Epithelial cell of umbilical artery (primary cell): ENCODE results near the gene RPS18. TPM values are rescaled to one million over a fixed set of nuclear protein-coding genes. Genes with fewer than 3 reads are reported as not detected.

Experiments
- total RNA-seq: library from RNA; depleted of rRNA; stranded (reverse); fragments of >200 nt; gene quantifications from 2 replicates; pipeline ENCODE4 v1.2.3, GENCODE V29; 2014

RPS18 gene
- 2,997 and 4,260 TPM in 2 replicates for total RNA-seq

DNA sequence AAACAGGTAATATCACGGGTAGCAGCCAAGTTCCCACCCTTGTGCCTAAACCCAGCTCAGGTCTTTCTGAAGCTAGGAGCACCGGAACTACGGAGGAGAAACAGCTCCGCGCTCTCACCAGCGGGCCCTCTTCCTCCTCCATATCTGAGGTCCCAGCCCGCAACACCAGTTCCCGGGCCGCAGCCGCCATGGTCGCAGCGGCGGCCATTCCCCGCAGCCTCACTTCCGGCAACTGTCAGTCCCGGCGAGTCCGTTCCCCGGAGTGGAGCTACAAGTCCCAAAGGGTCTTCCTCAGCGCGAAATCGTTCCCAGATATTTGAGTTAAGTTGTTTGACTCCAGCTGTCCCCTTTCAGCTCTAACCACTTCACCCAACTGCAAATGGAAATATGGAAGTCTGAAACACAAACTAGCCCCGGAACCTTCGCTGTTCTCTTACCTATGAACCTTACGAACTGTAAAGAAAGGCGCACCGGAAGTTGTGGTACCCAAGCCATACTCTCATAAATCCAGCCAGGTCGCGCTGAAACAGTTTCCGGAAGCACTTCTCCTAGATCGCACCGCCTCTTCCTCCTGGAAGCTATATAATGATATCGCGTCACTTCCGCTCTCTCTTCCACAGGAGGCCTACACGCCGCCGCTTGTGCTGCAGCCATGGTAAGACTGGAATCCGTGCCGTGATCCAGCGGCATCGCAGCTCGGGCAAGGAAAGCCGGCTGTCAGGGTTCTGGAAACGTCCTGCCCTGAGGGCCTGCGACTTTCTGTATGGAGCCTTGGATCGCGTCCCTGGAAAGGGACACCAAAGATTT, at the start of gene RPS18, which contains the start of gene VPS52:
TSS of gene RPS18 (plus strand) at position 608 of the 807 bp plus-strand sequence. CDS start at position 653, 45 bp downstream.
TSS of gene VPS52 (minus strand) at position 409 of the 807 bp plus-strand sequence. CDS start at position 208, 201 bp downstream.

GRCh38 chr6:33276864-33277662, 5.2 kb downstream of the RPS18 start, which contains the start of gene B3GALT4:
Gene B3GALT4 (plus strand): TSS chr6:33277123. CDS start chr6:33277420, 297 bp downstream.

GRCh38 chr6:33288921-33289783, 17.3 kb downstream of the RPS18 start, which contains the start of the genes PFDN6 and WDR46:
Gene PFDN6 (plus strand): TSS chr6:33289601. CDS start chr6:33289857, 256 bp downstream.
Gene WDR46 (minus strand): TSS chr6:33289239. CDS start chr6:33289170, 69 bp downstream.

DNA sequence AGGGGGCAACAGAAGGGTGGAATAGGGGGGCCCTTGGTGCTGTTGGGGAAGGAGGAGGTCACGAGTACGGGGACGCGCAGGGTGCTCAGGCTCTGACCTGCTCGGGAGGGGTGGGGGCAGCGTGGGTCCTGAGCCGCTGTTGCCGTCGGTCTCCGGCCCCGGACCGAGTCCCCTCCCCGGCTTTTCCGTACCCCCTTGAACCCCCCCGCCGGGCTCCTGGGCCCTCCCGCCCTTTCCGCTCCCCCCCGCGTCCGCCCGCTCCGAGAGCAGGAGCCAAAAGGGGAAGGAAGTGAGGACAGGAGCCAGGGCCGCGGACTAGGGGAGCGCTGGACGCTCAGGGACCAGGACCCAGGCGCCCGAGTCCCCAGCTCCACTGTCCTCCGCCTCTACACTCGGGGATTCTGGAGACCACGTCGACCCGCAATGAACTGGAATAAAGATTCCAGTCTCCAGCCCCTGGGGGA, 26.9 kb downstream of the RPS18 start, which contains the start of gene RGL2:
TSS of gene RGL2 (minus strand) at position 170 of the 464 bp plus-strand sequence. CDS start 332 bp downstream, outside the sequence.

DNA sequence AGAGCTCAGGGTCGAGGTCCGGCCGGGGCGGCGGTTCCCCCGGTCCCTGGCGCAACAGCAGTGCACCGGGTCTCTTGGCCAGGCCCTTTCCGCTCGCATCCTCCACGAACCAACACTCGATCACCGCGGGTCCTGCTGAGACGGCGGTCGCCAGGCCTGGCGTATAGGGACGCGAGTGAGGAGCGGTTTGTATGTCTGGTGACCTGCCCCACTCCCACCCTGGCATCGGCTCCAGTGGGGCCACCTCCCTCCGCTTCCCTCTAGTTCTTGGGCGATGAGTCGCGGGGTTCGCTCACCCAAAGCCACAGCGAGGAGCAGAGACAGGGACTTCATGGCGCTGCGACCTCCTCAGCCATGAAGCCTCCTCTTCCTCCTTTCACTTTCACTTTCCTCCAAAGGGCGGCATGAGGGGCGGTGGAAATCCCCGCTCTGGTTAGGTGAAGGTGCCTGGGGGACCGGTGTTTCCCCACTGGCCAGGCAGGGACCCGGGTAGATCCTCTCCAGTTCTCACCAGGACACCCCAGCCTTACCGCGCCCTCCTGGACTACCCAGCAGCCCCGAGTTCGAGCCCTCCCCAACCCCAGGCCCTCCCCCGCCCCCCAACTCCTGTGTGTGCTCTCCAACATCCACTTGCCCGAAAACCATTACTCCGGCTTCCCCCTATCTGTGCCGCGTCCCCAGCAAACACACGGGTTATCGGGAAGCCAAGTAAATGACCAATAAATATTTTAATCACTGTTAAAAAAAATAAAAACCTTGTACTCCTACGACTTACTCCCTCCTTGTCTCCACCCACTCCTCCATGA, 42.0 kb downstream of the RPS18 start, which contains the start of gene TAPBP:
TSS of gene TAPBP (minus strand) at position 370 of the 806 bp plus-strand sequence. CDS start at position 333, 37 bp downstream.

DNA sequence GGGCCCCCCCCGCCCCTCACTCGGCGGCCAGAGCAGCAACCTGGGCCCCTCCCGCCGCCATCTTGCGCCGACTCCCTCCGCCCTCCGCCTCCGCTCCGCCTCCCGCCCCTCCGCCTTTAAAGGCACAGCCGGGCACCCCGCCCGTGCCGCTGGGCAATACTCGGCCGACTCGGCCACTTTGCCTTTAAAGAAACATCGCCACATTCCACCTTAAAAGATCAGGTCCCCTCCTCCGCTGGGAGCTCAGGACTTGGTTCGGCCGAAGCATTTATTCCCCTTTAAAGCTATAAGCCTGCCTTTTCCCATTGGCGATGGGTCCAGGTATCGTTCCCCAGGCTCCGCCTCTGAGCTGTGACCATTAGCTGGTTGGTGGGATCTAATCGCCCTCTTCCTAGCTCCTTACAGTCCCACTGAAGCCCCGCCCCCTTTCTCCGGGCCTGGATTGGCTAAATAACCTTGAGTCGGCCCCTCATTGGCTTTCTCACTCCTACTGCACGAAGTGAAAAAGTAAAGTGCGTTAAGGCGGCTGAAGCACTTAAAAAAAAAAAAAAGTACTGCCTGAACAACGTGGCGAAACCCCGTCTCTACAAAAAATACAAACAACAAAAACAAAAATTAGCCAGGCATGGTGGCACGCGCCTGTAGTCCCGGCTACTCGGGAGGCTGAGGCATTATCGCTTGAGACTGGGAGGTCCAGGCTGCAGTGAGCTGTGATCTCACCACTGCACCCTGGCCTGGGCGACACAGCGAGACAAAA, 46.0 kb downstream of the RPS18 start, which contains the start of gene ZBTB22:
TSS of gene ZBTB22 (minus strand) at position 76 of the 757 bp plus-strand sequence. CDS start 828 bp downstream, outside the sequence.

Other genes starting within 250 kb of the RPS18 start
- 0.65 and 3.6 TPM in 2 replicates for gene HLA-DPA1, start 198.4 kb upstream of the RPS18 start, total RNA-seq
- gene HLA-DPB1, start 196.1 kb upstream of the RPS18 start, total RNA-seq: 20.1 and 23.1 TPM in 2 replicates
- gene COL11A2, start 79.6 kb upstream of the RPS18 start, total RNA-seq: under 0.01 and 0.15 TPM in 2 replicates
- 17.9 and 18.5 TPM in 2 replicates for gene RXRB, start 71.4 kb upstream of the RPS18 start, total RNA-seq
- 94.4 and 109 TPM in 2 replicates for gene SLC39A7, start 71.2 kb upstream of the RPS18 start, total RNA-seq
- gene HSD17B8, start 67.4 kb upstream of the RPS18 start, total RNA-seq: 11.0 and 12.3 TPM in 2 replicates
- 21.1 and 24.0 TPM in 2 replicates for gene RING1, start 63.6 kb upstream of the RPS18 start, total RNA-seq
- gene VPS52, start 199 bp upstream of the RPS18 start, total RNA-seq: 23.1 and 26.3 TPM in 2 replicates
- gene B3GALT4, start 5.0 kb downstream of the RPS18 start, total RNA-seq: 1.6 and 3.3 TPM in 2 replicates
- gene WDR46, start 17.2 kb downstream of the RPS18 start, total RNA-seq: 106 and 144 TPM in 2 replicates
- gene PFDN6, start 17.5 kb downstream of the RPS18 start, total RNA-seq: 57.8 and 82.8 TPM in 2 replicates
- gene RGL2, start 26.9 kb downstream of the RPS18 start, total RNA-seq: 33.1 and 39.3 TPM in 2 replicates
- gene TAPBP, start 42.0 kb downstream of the RPS18 start, total RNA-seq: 37.7 and 46.4 TPM in 2 replicates
- gene ZBTB22, start 45.7 kb downstream of the RPS18 start, total RNA-seq: 12.3 and 12.8 TPM in 2 replicates
- gene DAXX, start 50.9 kb downstream of the RPS18 start, total RNA-seq: 40.6 and 46.7 TPM in 2 replicates
- 30.2 and 37.4 TPM in 2 replicates for gene KIFC1, start 119.7 kb downstream of the RPS18 start, total RNA-seq
- gene PHF1, start 138.9 kb downstream of the RPS18 start, total RNA-seq: 7.5 and 10.0 TPM in 2 replicates
- gene CUTA, start 146.0 kb downstream of the RPS18 start, total RNA-seq: 43.2 and 60.5 TPM in 2 replicates
- gene SYNGAP1, start 148.0 kb downstream of the RPS18 start, total RNA-seq: 1.2 and 1.3 TPM in 2 replicates
- gene ZBTB9, start 182.5 kb downstream of the RPS18 start, total RNA-seq: 4.6 and 4.9 TPM in 2 replicates